Neural cell (in vitro differentiated cells): ENCODE measurements around the gene STAT3. TPM values are rescaled to one million over a fixed set of nuclear protein-coding genes. Genes with fewer than 3 reads are reported as not detected.

Experiments used
- H2AFZ ChIP-seq: fragments of 200-600, 300-800 bp; sonication (generic), shearing (Covaris generic); 2 replicates; pipeline ENCODE4 v1.6.0; 2014; ENCODE audit warnings: low read depth, mild to moderate bottlenecking, antibody characterized with exemption, low read length, moderate library complexity
- H3F3A ChIP-seq: fragments of 200-600 bp; shearing (Covaris generic); 2 replicates; pipeline ENCODE4 v1.6.1; 2016; ENCODE audit warnings: mild to moderate bottlenecking, moderate library complexity, mixed read lengths, antibody characterized with exemption, low read length; ENCODE audit not compliant: insufficient read depth, poor library complexity, severe bottlenecking
- H3K27ac ChIP-seq: fragments of 200-600, 300-800 bp; sonication (generic), shearing (Covaris generic); 2 replicates; pipeline ENCODE4 v1.5.1; 2014; ENCODE audit warnings: mild to moderate bottlenecking, low read length, moderate library complexity
- H3K27me3 ChIP-seq: fragments of 300-800, 200-600 bp; sonication (generic), shearing (Covaris generic); 2 replicates; pipeline ENCODE4 v1.6.0; 2014; ENCODE audit warnings: mild to moderate bottlenecking, low read depth, low read length, moderate library complexity; ENCODE audit not compliant: insufficient read depth
- H3K36me3 ChIP-seq: fragments of 300-800, 200-600 bp; sonication (generic), shearing (Covaris generic); 2 replicates; pipeline ENCODE4 v1.5.1; 2014; ENCODE audit warnings: mild to moderate bottlenecking, antibody characterized with exemption, low read length, moderate library complexity; ENCODE audit not compliant: insufficient read depth
- H3K4me2 ChIP-seq: fragments of 300-800, 200-600 bp; sonication (generic), shearing (Covaris generic); 2 replicates; pipeline ENCODE4 v1.6.0; 2014; ENCODE audit warnings: mild to moderate bottlenecking, low read length
- H3K4me3 ChIP-seq: fragments of 300-800, 200-600 bp; sonication (generic), shearing (Covaris generic); 2 replicates; pipeline ENCODE4 v1.5.1; 2014; ENCODE audit warnings: mild to moderate bottlenecking, low read length, moderate library complexity
- H3K79me2 ChIP-seq: fragments of 200-600 bp; shearing (Covaris generic); replicated peaks from 2 replicates; pipeline ENCODE4 v1.6.0; 2014; ENCODE audit warnings: mild to moderate bottlenecking, low read length, moderate library complexity; ENCODE audit not compliant: insufficient read depth
- H3K9ac ChIP-seq: fragments of 300-800, 200-600 bp; sonication (generic), shearing (Covaris generic); 2 replicates; pipeline ENCODE4 v1.6.1; 2016; ENCODE audit warnings: mild to moderate bottlenecking, low read length, mixed read lengths
- H3K9me2 ChIP-seq: fragments of 200-600 bp; shearing (Covaris generic); 2 replicates; pipeline ENCODE4 v1.6.1; 2016; ENCODE audit warnings: mild to moderate bottlenecking, low read length, mixed read lengths; ENCODE audit not compliant: insufficient read depth
- H3K9me3 ChIP-seq: fragments of 200-600, 300-800 bp; sonication (generic), shearing (Covaris generic); 2 replicates; pipeline ENCODE4 v1.6.1; 2016; ENCODE audit warnings: mild to moderate bottlenecking, mixed run types, low read length, moderate library complexity, mixed read lengths
- H4K20me1 ChIP-seq: fragments of 200-600 bp; shearing (Covaris generic); 2 replicates; pipeline ENCODE4 v1.6.1; 2016; ENCODE audit warnings: mild to moderate bottlenecking, mixed run types; ENCODE audit not compliant: insufficient read depth
- CTCF ChIP-seq: fragments of 450-650 bp; IDR thresholded peaks from 2 replicates; pipeline ENCODE4 v1.5.1; 2014; ENCODE audit warnings: antibody characterized with exemption, mild to moderate bottlenecking, moderate library complexity; ENCODE audit not compliant: poor library complexity, severe bottlenecking
- EP300 ChIP-seq: fragments of 450-650 bp; conservative IDR thresholded peaks from 2 replicates; pipeline ENCODE4 v1.6.1; 2014; ENCODE audit warnings: antibody characterized with exemption, mild to moderate bottlenecking, moderate library complexity; ENCODE audit not compliant: poor library complexity, severe bottlenecking
- EZH2 ChIP-seq: fragments of 200-600, 300-800 bp; shearing (Covaris generic), sonication (generic); IDR thresholded peaks from 2 replicates; pipeline ENCODE4 v1.6.1; 2014; ENCODE audit warnings: antibody characterized with exemption, low read length, borderline replicate concordance, mild to moderate bottlenecking; ENCODE audit not compliant: insufficient read depth, poor library complexity, severe bottlenecking
- MXI1 ChIP-seq: fragments of 450-650 bp; conservative IDR thresholded peaks from 2 replicates; pipeline ENCODE4 v1.6.1; 2014; ENCODE audit warnings: antibody characterized with exemption, mild to moderate bottlenecking; ENCODE audit not compliant: poor library complexity, severe bottlenecking
- POLR2AphosphoS5 ChIP-seq: IDR thresholded peaks from 2 replicates; pipeline ENCODE4 v1.6.1; 2012
- RAD21 ChIP-seq: fragments of 450-650 bp; conservative IDR thresholded peaks from 2 replicates; pipeline ENCODE4 v1.6.1; 2014; ENCODE audit warnings: antibody characterized with exemption, mild to moderate bottlenecking, moderate library complexity
- REST ChIP-seq: IDR thresholded peaks from 2 replicates; pipeline ENCODE4 v1.6.1; 2012; ENCODE audit warnings: borderline replicate concordance
- SMC3 ChIP-seq: fragments of 450-650 bp; conservative IDR thresholded peaks from 2 replicates; pipeline ENCODE4 v1.6.1; 2014; ENCODE audit warnings: antibody characterized with exemption, mild to moderate bottlenecking, moderate library complexity; ENCODE audit not compliant: poor library complexity
- TAF1 ChIP-seq: IDR thresholded peaks from 2 replicates; pipeline ENCODE4 v1.6.1; 2012; ENCODE audit warnings: low read depth
- polyA plus RNA-seq: library from polyadenylated mRNA; depleted of rRNA; stranded (reverse); fragments of >200 nt; gene quantifications from 2 replicates; pipeline ENCODE4 v1.2.3, GENCODE V29; 2014

The STAT3 gene
- polyA plus RNA-seq, 1 donor from 2014 or later, result 24.2 TPM

GRCh38 chr17:42272162-42272907 is 115.9 kb downstream of the STAT3 start:
- Histone ChIP-seq H3K79me2 (peaks cover 72% of the 10 kb centered on the region), H4K20me1 (peaks cover 5% of the 10 kb centered on the region), H3K9ac (no peak overlapping the region), H3K9me3 (no peaks in the 10 kb centered on the region), H3K27ac (no peak overlapping the region), H3K4me2 (no peak overlapping the region), H3F3A (no peaks in the 10 kb centered on the region), H3K27me3 (no peaks in the 10 kb centered on the region), H3K4me3 (peak overlapping the region; percentile 67), H2AFZ (no peak overlapping the region), H3K36me3 (no peaks in the 10 kb centered on the region), H3K9me2 (no peaks in the 10 kb centered on the region)
- TF ChIP-seq TAF1, result no peak
- TF ChIP-seq MXI1, result no peak

GRCh38 chr17:42271779-42272035 is 116.5 kb downstream of the STAT3 start:
- Histone ChIP-seq H3F3A (no peaks in the 10 kb centered on the region), H3K4me3 (no peak overlapping the region), H3K36me3 (no peaks in the 10 kb centered on the region), H2AFZ (no peak overlapping the region), H3K9me3 (no peaks in the 10 kb centered on the region), H4K20me1 (peaks cover 5% of the 10 kb centered on the region), H3K4me2 (no peak overlapping the region), H3K9ac (no peak overlapping the region), H3K27ac (no peak overlapping the region), H3K9me2 (no peaks in the 10 kb centered on the region), H3K27me3 (no peaks in the 10 kb centered on the region), H3K79me2 (peaks cover 78% of the 10 kb centered on the region)
- TF ChIP-seq EP300, result no peak
- TF ChIP-seq TAF1, result no peak
- TF ChIP-seq POLR2AphosphoS5, result no peak
- no peak for TF ChIP-seq RAD21
- TF ChIP-seq EZH2, result no peak
- TF ChIP-seq SMC3, result no peak
- TF ChIP-seq MXI1, result no peak
- TF ChIP-seq CTCF, result no peak
- TF ChIP-seq REST, result no peak
